OCI-LY3 (cell line): ENCODE results near the gene ZNF444.

Source experiments
- CTCF ChIP-seq: fragments of 200-600, 300-600 bp; sonication (generic); IDR thresholded peaks from 2 replicates; pipeline ENCODE4 v1.5.1; 2014; ENCODE audit warnings: antibody characterized with exemption, low read length, low read depth
- EZH2phosphoT487 ChIP-seq: fragments of 200-600 bp; shearing (Covaris generic); IDR thresholded peaks from 2 replicates; pipeline ENCODE4 v1.6.1; 2018; ENCODE audit warnings: antibody characterized with exemption, mixed run types, low read depth

- TF ChIP-seq CTCF (no peak), EZH2phosphoT487 (no peak)
Observed at GRCh38 chr19:56118666-56119581, 22.2 kb upstream of the ZNF444 start.
